Stimulated activated effector memory CD8-positive, alpha-beta T cell treated with anti-CD3 and anti-CD28 coated beads, Interleukin-12 subunit alpha, Interleukin-12 subunit beta, amount 100 ng/mL, for 72 hours (primary cell): ENCODE data around the gene FDXR.
A peak's percentile ranks its signal among the peaks of the same experiment; 100 is the strongest.

Source experiments
- ATAC-seq: fragments of 150-1000 bp; cut with Tn5 transposase; 2 replicates; pipeline ENCODE4 v1.10.0; 2021
- DNase-seq, 2 donors: peaks; one replicate each; pipeline ENCODE4 v3.0.0; 2021 to 2022; ENCODE audit warnings: low spot score in 2 of 2
- H3K27ac Mint-ChIP-seq: one replicate; pipeline ENCODE4 v1.8.0; 2022; ENCODE audit warnings: mild to moderate bottlenecking, mixed read lengths
- H3K36me3 Mint-ChIP-seq: one replicate; pipeline ENCODE4 v1.8.0; 2022; ENCODE audit warnings: mild to moderate bottlenecking, mixed read lengths
- H3K4me1 Mint-ChIP-seq: one replicate; pipeline ENCODE4 v1.8.0; 2022; ENCODE audit warnings: mixed read lengths
- H3K4me3 Mint-ChIP-seq: one replicate; pipeline ENCODE4 v1.8.0; 2022; ENCODE audit warnings: mild to moderate bottlenecking, mixed read lengths
- H3K9me3 Mint-ChIP-seq: one replicate; pipeline ENCODE4 v1.8.0; 2022; ENCODE audit warnings: mixed read lengths

FDXR gene

GRCh38 chr17:74868908-74869255 lies 3.9 kb downstream of the FDXR start:
- H3K4me3 Mint-ChIP-seq, result no peak overlapping the region
- peaks cover 19% of the 10 kb centered on the region for H3K36me3 Mint-ChIP-seq
- H3K4me1 Mint-ChIP-seq, result peaks cover 31% of the 10 kb centered on the region
- no peak overlapping the region for H3K27ac Mint-ChIP-seq
- H3K9me3 Mint-ChIP-seq, result no peaks in the 10 kb centered on the region
- no peak for ATAC-seq
- no peak for DNase-seq

- no peak for DNase-seq
- peaks cover 18% of the 10 kb centered on the region for H3K36me3 Mint-ChIP-seq
- no peak for ATAC-seq
- no peak overlapping the region for H3K4me3 Mint-ChIP-seq
- H3K9me3 Mint-ChIP-seq, result no peaks in the 10 kb centered on the region
- no peak overlapping the region for H3K27ac Mint-ChIP-seq
- H3K4me1 Mint-ChIP-seq, result peaks cover 28% of the 10 kb centered on the region
These were observed 4.4 kb downstream of the FDXR start for GRCh38 chr17:74868251-74868907.

GRCh38 chr17:74866198-74866835 lies 6.5 kb downstream of the FDXR start:
- Mint-ChIP-seq H3K27ac (no peak overlapping the region), H3K4me1 (peaks cover 13% of the 10 kb centered on the region)

GRCh38 chr17:74865504-74866197 lies 7.1 kb downstream of the FDXR start:
- no peak overlapping the region for H3K4me3 Mint-ChIP-seq
- DNase-seq, result no peak
- H3K9me3 Mint-ChIP-seq, result no peaks in the 10 kb centered on the region
- H3K4me1 Mint-ChIP-seq, result peaks cover 13% of the 10 kb centered on the region
- peaks cover 4% of the 10 kb centered on the region for H3K36me3 Mint-ChIP-seq
- no peak for ATAC-seq
- H3K27ac Mint-ChIP-seq, result no peak overlapping the region

More at GRCh38 chr17:74866198-74866835, 6.5 kb downstream of the FDXR start:
- ATAC-seq (no peak), DNase-seq (no peak)
- H3K36me3 Mint-ChIP-seq, result peaks cover 4% of the 10 kb centered on the region
- no peaks in the 10 kb centered on the region for H3K9me3 Mint-ChIP-seq
- H3K4me3 Mint-ChIP-seq, result no peak overlapping the region

GRCh38 chr17:74864866-74865395 lies 7.9 kb downstream of the FDXR start:
- no peak overlapping the region for H3K27ac Mint-ChIP-seq
- H3K36me3 Mint-ChIP-seq, result peaks cover 4% of the 10 kb centered on the region
- ATAC-seq, result peak; percentile 59
- H3K4me1 Mint-ChIP-seq, result peaks cover 20% of the 10 kb centered on the region
- DNase-seq, result peak; percentile 65 to 85
- no peak overlapping the region for H3K4me3 Mint-ChIP-seq
- no peaks in the 10 kb centered on the region for H3K9me3 Mint-ChIP-seq

- Mint-ChIP-seq H3K36me3 (peaks cover 5% of the 10 kb centered on the region), H3K27ac (no peak overlapping the region), H3K9me3 (no peaks in the 10 kb centered on the region), H3K4me3 (no peak overlapping the region), H3K4me1 (peaks cover 20% of the 10 kb centered on the region)
- no peak for DNase-seq
- ATAC-seq, result no peak
These were observed 8.4 kb downstream of the FDXR start for GRCh38 chr17:74864297-74864865.

GRCh38 chr17:74863420-74864296 lies 9.1 kb downstream of the FDXR start:
- Mint-ChIP-seq H3K36me3 (peaks cover 12% of the 10 kb centered on the region), H3K4me3 (no peak overlapping the region), H3K9me3 (no peaks in the 10 kb centered on the region), H3K27ac (peak overlapping the region; percentile 56), H3K4me1 (peaks cover 20% of the 10 kb centered on the region)
- no peak for ATAC-seq
- no peak for DNase-seq

GRCh38 chr17:74862919-74863318 lies 9.9 kb downstream of the FDXR start:
- no peak for DNase-seq
- Mint-ChIP-seq H3K27ac (no peak overlapping the region), H3K36me3 (peaks cover 14% of the 10 kb centered on the region), H3K4me1 (peaks cover 20% of the 10 kb centered on the region), H3K9me3 (no peaks in the 10 kb centered on the region), H3K4me3 (no peak overlapping the region)
- ATAC-seq, result no peak

- ATAC-seq (peak; percentile 52), DNase-seq (peak; percentile 64 to 87)
- Mint-ChIP-seq H3K4me1 (peaks cover 20% of the 10 kb centered on the region), H3K27ac (no peak overlapping the region), H3K36me3 (peaks cover 14% of the 10 kb centered on the region), H3K4me3 (peak overlapping the region; percentile 54), H3K9me3 (no peaks in the 10 kb centered on the region)
These were observed 10.5 kb downstream of the FDXR start for GRCh38 chr17:74862108-74862901.

GRCh38 chr17:74861662-74862107 lies 11.1 kb downstream of the FDXR start:
- no peaks in the 10 kb centered on the region for H3K9me3 Mint-ChIP-seq
- H3K4me1 Mint-ChIP-seq, result peaks cover 20% of the 10 kb centered on the region
- ATAC-seq (no peak), DNase-seq (no peak)
- H3K4me3 Mint-ChIP-seq, result peak overlapping the region; percentile 54
- H3K27ac Mint-ChIP-seq, result no peak overlapping the region
- H3K36me3 Mint-ChIP-seq, result peaks cover 13% of the 10 kb centered on the region

- no peak for ATAC-seq
- peaks cover 20% of the 10 kb centered on the region for H3K4me1 Mint-ChIP-seq
- H3K4me3 Mint-ChIP-seq, result peak overlapping the region; percentile 54
- H3K9me3 Mint-ChIP-seq, result no peaks in the 10 kb centered on the region
- peak in 1 of 2 donors; percentile 62 for DNase-seq
- H3K36me3 Mint-ChIP-seq, result peaks cover 10% of the 10 kb centered on the region
- H3K27ac Mint-ChIP-seq, result no peak overlapping the region
These were observed 11.7 kb downstream of the FDXR start for GRCh38 chr17:74860872-74861661.

- ATAC-seq (no peak), DNase-seq (peak in 1 of 2 donors; percentile 64)
- peaks cover 10% of the 10 kb centered on the region for H3K36me3 Mint-ChIP-seq
- H3K9me3 Mint-ChIP-seq, result no peaks in the 10 kb centered on the region
- peak overlapping the region; percentile 54 for H3K4me3 Mint-ChIP-seq
- H3K27ac Mint-ChIP-seq, result no peak overlapping the region
- H3K4me1 Mint-ChIP-seq, result peaks cover 19% of the 10 kb centered on the region
These were observed 12.4 kb downstream of the FDXR start for GRCh38 chr17:74860229-74860871.
